Activated naive CD4-positive, alpha-beta T cell (primary cell): ENCODE data around the gene ANKRD40CL.
"Not testable (repeated sequence)": the region's sequence is repeated elsewhere in the genome, so short reads cannot be mapped to it uniquely, and the experiment has no call there.

Experiments
- DNase-seq, 4 experiments: peaks; one replicate each; lab custom pipeline; 2025; lab: John Stamatoyannopoulos, UW

The ANKRD40CL gene, protein sequence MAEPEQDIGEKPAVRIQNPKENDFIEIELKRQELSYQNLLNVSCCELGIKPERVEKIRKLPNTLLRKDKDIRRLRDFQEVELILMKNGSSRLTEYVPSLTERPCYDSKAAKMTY

DNA sequence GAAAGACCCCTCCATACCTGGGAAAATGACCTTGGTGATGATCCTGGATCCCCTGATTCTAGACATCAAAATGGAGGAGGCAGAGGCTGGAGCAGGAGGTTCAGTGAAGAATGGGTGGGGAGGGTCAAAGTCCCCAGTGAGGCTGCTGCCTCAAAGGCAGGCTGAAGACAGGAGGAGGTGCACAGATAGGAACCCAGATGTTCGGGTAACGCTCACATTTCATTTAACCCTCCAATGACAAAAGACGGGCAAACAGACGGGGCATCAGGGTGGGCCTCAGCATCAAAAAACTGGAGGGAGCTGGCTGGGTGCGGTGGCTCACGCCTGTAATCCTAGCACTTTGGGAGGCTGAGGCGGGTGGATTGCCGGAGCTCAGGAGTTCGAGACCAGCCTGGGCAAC, at the start of gene ANKRD40CL:
ANKRD40CL (minus strand) TSS at position 73 of the 400 bp plus-strand sequence. CDS start 605 bp downstream, outside the sequence.
- DNase-seq: no peak

DNA sequence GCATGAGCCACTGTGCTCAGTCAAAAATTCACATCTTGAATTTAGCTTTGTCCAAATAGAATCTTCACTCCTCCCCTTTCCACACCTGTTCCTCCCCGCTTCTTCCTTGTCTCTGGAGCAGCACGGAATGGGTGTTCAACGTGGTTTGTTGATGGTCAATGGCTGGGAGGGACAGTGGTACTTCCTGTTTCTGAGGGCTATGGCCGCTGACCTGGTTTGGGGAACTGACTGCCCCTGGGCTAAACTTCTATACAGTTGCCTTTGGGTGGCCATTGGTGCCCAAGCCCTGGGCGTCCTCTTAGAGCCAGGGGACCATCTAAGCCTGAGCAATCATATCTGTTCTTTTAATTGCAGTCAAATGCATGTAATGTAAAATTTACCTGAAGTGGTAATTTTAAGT, 49.0 kb upstream of the ANKRD40CL start:
- no peak for DNase-seq

DNA sequence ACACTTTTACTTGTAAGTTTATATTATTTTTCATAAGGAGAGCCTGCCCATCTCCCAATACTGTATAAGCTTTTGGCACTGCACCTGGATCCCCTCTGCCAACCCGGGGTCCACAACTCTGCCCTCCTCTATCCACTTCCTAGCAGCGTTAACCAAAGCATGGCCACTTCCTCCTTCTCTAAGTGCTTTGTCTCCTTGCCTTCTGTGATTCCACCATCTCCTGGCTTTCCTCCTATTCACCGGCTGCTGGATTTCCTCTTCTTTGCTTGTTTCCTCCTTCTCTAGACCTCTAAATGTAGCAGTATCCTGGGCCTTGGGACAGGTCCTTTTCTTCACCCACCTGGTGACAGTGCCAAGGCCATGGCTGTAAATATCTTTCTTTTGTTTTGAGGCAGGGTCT, 48.1 kb upstream of the ANKRD40CL start:
- no peak for DNase-seq

DNA sequence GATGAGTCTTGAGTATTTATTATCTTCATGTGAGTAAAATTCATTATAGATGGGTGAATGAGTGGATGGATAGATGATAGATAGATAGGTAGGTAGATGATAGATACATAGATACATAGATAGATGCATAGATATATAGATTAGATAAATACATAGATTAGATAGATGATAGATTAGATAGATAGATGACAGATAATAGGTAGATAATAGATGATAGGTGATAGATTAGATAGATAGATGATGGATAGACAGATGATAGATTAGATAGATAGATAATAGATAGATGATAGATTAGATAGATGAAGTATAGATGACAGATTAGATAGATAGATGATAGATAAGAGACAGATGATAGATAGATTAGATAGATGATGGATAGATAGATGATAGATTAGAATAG, 46.3 kb upstream of the ANKRD40CL start:
- no peak for DNase-seq

DNA sequence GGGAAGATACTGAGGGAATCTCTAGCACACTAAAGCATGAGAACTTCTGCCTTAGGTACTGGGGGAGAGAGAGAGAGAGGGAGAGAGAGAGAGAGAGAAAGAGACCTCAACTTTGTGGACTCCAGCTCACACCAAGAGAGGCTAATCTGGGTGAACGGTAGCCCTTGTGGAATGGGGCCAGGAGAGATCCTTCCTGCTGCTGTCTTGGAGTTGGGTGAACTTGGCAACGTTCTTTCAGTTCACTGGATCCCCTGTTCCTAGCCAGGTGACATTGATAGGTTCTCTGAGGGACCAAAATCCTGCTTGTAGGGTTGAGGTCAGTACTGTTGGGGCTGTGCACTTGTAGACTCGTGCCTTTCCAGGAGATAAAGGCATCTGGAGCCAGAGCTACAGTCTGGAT, 41.6 kb upstream of the ANKRD40CL start:
- no peak for DNase-seq

DNA sequence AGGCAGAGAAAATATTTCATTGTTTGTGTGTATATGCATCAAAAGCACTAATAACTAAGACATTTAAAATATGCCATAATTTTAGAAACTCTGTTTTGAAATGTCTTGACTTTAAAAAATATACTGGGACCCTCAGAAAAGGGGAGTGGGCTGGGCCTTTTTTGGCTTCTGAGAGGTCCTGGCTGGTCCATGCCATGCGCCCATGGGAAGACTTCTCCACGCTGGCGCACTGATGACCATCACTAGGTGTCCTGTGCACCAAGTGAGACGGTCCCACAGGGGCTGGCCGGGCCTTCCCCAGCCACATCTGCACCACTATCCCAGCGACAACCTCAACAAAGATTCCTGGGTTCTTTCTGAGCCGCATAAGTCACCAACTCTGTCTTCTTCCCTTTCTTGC, 41.1 kb upstream of the ANKRD40CL start:
- no peak for DNase-seq

DNA sequence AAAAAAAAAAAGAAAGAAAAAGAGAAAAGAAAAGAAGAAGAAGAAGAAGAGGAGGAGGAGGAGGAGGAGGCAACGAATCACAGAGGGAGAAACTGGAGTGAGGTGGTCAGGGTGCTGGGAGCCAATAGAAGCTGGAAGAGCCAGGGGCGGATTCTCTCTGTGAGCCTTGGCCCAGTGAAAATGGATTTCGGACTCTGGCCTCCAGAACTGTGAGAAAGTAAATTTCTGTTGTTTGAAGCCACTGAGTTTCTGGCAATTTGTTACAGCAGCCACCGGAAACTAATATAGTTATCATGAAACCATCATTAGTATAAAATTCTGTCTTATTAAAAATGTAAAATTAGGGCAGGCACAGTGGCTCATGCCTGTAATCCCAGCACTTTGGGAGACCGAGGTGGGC, 40.4 kb upstream of the ANKRD40CL start:
- DNase-seq: no peak

DNA sequence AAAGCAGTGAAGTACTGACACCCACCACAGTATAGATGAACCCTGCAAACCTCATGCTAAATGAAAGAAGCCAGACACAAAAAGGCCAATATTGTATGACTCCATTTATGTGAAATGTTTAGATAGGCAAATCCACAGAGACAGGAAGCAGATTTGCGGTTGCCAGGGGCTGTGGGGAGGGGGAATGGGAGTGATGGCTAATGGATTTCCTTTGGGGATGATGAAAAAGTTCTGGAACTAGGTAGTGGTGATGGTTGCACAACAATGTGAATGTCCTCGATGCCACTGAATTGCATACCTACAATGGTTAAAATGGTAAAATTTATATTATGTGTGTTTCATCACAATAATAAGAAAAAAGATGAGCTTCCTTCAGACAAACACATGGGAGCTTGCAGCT, 39.7 kb upstream of the ANKRD40CL start:
- no peak for DNase-seq

DNA sequence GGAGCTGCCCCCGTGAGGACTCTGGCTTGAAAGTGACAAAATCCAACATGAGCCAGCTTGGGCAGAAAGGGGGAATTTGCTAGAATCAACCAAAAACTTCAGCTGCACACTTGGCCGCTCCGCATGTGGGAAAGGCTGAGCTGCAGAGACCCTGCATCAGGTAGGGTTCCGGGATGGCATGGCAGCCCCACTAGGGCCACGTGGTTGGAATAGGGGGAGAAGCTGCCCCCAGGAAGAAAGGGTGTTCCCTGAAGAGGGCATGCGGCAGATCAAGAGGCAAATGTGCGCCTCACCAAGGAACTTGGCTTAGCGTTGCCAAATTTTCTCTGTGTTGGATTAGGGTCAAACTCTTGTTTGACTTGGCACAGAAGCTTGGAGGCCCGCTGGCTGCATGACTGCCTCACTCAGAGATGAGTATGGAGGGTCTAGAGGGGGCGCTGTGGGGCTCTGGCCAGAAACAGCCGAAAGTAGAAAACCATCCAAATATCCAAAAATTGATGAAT, 38.9 kb upstream of the ANKRD40CL start:
- DNase-seq: no peak

DNA sequence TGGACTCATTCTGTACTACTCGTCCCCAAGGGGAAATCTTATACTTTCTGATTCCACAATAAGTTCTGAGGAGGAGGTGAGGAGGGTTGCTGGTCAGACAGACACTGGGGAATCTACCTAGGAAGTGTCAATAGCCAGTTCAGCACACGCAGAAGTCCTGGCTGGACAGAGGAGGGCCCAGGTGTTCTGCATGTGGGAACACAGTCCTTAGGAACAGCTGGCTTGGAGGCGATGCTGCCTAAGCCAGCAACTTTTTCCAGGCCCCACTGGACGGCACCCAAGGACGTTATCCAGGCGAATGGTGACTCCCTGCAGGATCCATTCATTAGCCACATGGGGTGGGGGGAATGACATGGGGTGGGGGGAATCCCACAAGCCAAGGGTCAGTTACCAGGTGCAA, 38.2 kb upstream of the ANKRD40CL start:
- no peak for DNase-seq

DNA sequence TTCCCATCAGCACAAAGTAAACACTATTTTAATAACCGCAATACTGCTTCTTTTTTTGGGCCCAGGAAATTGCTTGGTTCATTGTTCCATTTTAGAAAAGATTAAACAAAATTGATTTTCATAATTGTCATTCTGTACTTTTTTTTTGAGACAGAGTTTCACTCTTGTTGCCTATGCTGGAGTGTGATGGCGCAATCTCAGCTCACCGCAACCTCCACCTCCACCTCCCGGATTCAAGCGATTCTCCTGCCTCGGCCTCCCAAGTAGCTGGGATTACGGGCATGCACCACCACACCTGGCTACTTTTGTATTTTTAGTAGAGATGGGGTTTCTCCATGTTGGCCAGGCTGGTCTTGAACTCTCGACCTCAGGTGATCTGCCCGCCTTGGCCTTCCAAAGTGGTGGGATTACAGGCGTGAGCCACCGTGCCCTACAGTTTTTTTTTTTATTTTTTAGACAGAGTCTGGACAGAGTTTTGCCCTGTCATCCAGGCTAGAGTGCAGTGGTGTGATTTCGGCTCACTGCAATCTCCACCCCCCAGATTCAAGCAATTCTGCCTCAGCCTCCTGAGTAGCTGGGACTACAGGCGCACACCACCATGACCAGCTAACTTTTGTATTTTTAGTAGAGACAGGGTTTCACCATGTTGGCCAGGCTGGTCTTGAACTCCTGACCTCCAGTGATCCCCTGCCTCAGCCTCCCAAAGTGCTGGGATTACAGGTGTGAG, 37.6 kb upstream of the ANKRD40CL start:
- DNase-seq: not testable (repeated sequence)

DNA sequence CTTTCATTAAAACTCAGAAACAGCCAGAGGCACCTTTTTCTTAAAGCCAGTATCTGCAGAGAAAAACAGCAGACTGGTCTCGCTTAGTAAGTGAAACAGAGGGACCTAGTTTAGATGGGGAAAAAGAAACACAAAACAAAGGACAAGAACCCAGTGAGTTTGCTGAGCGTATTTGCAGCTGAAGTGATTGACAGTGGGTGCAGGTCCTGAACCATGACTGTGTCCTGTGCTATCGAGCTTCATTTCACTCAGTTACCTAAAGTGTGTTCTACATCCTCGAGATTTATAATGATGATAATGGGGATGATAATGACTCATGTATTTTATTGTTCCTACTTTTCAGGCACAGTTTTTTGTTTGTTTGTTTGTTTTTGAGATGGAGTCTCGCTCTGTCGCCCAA, 36.4 kb upstream of the ANKRD40CL start:
- no peak for DNase-seq

DNA sequence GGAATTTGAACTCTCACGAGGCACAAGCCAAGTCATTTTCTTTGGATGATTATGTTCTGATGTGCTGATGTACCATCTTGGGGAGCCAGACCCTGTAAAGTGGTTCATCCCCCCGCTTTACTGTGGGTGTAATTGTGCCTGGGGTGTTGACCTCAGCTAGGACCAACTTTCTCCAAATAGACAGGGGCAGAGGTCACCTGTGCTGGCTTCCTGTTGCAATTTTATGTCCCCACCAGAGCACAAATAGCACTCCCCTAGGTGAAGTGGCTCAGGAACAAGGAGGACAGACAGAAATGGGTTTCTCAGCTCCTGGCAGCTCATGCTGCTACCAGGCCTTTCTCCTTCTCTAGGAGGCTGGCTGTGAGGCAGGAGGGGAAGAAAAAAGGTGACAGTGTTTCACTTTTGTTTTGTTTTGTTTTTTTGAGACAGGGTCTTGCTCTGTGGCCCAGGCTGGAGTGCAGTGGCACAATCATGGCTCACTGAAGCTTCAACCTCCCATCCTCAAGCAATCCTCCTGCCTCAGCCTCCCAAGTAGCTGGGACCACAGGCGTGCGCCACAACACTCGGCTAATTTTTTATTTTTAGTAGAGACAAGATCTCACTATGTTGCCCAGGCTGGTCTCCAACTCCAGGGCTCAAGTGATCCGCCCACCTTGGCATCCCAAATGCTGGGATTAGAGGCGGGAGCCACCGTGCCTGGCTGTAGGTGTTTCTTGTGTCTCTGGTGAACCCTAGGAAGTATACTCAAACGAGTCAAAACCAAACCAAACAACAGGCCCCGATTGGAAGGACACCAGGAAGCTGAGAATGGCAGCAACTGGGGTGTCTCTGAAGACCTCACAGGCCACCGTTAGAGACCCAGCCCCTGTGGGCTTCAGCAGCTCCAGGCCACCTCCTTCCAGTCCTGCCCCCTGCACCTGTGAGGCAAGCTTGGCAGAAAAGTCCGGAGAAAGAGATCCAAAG, 35.6 kb upstream of the ANKRD40CL start:
- DNase-seq: no peak

DNA sequence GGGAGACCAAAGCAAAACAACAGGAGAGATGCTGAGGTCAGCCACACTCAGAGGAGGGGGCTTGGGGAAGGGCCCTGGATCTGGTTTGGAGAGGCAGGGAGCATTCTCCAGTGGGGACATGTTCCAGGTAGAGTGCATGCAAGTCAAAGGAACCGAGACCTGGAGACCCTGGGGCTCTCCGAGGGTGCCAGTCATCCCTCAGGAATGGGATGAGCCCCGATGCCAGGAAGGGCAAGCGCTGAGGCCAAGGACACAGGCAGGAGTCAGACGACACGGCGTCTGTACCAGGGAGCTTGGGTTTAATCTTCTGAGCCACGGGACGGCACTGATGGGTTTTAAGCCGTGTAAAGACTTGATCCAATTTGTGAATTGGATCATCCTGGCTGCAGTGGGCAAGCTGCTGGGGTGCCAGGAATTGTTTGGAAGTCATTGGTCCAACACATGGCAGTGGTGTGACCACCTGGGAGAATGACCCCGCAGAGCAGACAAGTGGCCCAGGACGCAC, 32.9 kb upstream of the ANKRD40CL start:
- no peak for DNase-seq

DNA sequence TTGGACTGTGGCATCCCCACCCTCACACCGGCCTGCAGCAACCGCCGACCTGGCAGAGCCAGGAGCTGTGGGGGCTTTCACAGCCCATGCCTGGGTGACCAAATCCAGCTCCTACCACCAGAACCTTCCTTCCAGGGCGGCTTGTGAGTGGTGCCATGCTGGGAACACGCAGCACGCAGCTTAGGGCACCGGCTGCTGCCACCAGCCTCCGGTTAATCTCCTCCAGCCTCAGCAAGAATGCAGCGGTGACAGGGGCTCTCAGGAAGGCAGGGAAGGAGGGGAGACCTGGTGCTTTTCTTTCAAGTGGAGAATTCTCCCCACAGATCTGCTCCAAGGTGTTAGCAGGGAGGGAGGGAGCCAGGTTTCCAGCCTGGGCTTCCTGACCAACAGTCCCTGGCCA, 32.3 kb upstream of the ANKRD40CL start:
- DNase-seq: no peak

DNA sequence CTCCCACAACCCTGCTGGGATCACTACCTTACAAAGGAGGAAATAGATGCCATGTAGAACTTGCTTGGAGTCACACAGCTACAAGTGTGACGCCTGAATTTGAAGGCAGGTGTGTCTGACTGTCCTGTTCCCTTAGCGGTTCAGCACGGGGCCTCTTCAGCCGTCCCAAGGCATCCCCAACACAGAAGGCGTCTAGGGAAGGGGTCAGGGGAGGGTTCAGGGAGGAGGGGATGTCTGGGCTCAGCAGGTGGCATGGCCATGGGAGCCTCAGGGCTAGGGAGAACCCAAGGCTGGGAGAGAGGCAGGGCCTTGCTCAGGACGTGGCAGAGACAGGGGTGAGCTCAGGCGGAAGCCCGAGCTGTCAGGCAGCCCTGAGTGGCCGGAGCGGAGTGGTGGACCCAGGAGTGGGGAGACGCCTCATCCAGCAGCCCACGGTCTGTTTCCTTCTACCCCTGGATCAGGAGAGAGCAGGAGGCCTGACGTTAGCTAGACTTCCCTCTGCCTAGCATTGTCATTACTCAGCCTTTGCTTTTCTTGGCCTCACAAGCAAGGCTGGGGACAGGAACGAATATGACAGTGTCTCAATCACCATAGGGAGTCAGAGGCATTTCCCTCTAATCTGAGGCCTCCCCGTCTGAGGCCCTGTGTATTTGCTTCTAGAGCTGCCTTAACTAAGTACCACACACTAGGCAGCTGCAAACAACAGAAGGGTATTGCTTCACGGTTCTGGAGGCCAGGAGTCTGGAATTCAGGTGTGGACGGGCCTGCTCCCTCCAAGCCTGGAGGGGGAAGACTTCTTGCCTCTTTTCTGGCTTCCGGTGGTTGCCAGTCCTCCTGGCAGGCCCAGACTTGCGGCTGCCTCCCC, 31.3 kb upstream of the ANKRD40CL start:
- DNase-seq: no peak

DNA sequence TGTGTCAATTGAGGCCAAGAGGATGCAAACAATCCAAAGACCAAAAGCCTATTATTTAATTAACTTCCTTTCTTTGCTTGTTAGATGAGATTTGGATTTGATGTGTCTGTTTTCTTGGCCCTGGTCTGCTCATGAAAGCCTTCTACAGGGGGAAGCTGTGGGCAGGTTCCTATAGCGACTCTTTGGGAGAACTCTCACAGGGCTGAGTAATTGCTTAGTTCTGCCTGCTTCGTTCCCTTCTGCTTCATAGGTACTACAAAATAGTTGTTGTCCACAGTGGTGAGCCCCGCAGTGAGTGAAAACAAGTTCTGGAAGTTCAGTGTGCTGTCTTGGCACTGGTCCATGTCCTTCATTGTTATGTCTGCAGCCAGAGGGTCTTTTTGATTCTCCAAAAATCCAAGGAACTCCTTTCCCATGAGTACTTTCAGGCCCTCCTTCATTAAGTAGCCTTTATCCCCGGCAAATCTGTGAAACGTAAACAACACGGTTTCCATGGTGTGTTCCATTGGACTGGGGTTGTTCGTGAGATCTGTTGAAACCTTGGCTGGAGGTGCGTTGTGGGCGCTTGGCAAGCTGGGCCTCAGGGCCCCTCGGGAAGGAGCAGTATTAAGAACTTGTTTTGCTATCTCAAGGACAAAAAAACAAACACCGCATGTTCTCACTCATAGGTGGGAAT, 30.0 kb upstream of the ANKRD40CL start:
- DNase-seq: no peak

DNA sequence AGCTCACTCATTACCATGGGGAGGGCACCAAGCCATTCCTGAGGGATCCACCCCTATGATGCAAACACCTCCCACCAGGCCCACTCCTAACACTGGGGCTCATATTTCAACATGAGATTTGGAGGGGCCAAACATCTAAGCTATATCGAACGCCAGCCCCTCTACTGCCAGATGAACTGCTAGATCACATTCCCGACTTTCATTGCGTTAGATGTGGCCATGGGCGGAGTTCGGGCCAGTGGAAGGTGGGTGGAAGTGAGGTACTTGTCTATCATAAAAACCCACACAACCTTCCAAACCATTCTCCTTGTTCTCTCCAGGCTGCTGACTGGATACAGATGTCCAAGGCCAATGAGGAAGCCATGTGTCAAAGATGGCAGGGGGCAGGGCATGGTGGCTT, 27.0 kb upstream of the ANKRD40CL start:
- no peak for DNase-seq

DNA sequence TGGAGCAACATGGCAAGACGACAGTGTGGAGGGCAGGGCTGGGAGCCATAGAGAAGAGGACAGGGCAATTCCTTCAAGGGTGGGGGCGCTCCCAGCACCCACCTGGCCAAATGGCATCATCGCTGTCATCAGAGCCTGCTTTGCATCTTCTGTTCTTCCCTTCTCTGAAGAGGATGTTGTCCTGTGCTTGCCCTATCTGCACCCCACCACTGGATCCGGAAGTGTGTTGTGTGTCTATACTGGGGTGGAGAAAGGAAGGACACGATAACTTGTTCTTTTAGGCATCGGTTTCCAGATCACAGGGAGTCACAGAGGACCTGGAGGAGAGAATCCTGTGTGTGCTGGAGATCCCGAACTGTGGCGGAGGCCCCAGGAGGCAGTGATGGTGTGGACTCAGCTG, 25.7 kb upstream of the ANKRD40CL start:
- no peak for DNase-seq

DNA sequence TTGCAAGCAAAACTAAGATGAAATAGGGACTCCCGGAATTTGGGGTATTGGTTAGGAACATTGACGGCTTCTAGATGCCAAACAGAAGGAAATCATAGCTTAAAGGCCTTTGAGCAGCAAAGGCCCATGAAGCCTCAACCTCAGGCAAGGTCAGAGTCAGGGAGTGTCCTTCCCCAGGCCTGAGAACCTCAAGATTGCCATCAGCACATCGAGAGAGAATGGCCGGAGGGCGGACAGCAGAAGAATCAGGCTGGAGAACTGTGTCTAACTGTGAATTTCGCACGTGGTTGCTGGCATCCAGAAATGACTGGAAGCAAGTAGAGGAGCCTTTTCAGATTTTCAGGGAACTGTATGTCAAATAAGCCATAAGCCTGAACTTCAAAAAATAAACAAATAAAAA, 24.8 kb upstream of the ANKRD40CL start:
- no peak for DNase-seq

DNA sequence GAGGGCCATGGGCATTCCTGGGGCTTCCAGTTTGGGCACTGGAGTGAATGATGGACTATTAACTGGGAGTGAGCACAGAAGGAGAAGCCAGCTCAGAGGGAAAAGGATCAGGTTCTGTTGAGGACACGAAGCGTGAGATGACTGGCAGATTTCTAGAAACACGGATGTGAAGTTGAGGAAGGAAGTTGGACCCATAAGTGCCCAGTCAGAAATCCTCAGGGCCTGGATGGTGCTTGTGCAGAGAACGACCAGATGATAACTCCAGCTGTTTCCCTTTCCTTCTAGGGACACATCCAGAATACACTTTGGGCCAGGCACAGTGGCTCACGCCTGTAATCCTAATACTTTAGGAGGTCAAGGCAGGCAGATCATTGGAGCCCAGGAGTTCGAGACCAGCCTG, 23.3 kb upstream of the ANKRD40CL start:
- DNase-seq: no peak
